GM21529 (cell line): ENCODE measurements around the gene PRR19.
A peak's percentile ranks its signal among the peaks of the same experiment; 100 is the strongest.
"Not testable (repeated sequence)": the region's sequence is repeated elsewhere in the genome, so short reads cannot be mapped to it uniquely, and the experiment has no call there.

Experiments
- ATAC-seq: cut with Tn5 transposase; IDR thresholded peaks from one replicate; pipeline ENCODE4 v1.9.1; 2021; ENCODE audit not compliant: unreplicated experiment

PRR19 gene

DNA sequence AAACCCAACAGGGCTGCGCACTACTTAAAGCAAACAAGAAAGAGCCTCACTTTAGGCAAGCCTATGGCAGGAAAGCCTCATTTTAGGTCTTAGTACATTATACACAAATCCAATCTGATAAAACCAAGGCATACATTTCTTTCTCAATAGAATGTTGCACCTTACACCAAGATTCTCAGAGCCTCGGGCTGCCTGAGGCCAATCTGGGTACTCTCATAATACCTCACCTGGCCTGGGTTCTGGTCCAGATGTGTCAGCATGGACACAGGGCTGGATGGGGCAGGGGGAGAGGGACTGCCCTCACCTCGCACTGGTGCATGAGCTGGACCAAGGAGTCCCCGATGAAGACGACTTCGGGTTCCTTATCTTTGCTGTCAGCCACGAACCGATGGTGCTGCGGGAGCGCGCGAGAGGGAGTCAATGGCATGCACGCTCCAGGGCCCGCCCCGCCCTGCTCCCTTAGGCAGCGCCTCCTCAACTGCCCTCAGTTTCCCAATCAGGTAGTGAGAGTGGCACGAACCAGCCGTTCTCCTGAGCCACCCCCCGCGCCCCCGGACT is at the start of gene PRR19:
Gene PRR19 (plus strand): TSS at position 487 of the 558 bp plus-strand sequence. CDS start 7,453 bp downstream, outside the sequence.
- ATAC-seq: peak; percentile 9

DNA sequence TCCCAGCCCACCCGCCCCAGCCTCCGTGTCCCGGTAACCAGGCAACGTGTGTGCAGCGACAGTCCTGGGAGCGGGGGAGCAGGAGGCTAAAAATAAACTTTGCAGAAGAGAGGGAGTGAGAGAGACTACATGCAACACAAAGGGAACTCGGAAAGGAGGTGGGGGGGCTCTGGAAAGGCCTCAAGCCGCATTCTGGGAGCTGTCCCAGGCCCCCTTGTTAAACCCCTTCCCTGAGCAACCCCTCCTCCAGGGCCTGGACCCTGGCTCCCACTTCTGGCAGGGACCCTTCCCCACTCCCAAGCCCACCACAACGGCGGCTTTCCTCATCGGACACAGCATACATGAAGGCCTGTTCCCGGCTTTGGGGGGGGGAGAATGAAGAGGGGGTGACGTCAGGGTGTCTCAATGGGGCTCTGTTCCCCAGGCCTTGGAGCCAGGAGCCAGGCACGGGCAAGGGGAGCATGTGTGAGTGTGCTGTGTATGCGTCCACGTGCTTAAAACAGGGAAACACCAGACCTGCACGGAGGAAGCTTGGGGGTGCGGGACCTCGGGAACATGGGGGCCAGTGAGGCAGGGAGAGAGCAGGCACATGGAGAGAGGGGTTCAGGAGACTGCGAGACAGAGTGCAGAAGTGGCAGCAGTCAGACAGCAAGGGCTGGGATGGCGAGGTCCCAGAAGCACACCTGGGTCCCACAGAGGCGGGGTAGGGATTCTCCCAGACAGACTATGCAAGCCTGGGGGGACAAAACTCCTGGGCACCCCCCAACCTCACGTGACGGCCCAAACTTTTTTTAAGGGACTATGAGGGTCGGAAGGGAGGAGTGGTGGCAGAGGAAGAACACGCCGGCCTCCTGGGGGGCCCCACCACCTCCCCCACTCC is 49.3 kb upstream of the PRR19 start:
- no peak for ATAC-seq

DNA sequence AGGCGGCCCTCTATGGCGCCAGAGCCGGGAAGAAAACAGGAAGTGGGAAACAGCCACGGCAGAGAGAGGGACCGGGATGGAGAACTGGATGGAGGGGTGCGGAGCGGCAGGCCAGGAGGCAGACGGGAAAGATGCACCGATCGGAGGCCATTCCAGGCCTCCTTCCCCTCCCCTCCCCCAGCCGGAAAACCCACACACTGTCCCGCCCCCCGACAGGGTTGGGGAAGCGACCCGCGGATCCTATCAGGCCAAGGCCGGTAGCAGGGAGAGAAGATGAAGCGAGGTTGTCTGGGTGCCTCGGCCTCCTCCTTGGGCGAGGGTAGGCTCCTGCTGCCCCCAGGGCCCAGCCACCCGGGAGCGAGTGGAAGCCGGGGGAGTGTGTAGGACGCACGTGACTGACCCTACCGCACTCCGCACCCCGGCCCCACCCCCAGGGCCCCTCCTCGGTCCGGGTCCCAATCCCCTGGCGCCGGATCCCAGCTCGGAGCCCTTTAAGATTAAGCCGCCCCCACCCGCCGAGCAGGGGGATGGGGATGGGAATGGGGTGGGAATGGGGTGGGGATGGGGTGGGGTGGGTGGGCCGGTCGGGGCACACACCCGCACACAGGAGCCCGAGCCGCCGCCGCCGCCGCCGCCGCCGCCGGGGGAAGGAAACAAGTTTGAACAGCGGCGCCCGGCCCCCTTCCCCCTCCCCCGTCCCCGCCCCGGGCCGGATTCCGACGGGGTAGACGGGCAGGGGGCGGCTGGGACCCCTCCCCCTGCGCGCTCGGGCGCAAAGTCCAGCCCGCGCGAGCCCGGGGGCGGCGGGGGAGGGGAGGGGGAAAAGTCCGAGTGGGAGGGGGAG is 48.5 kb upstream of the PRR19 start:
- no peak for ATAC-seq

GRCh38 chr19:42254089-42254849 is 47.7 kb upstream of the PRR19 start:
- no peak for ATAC-seq

DNA sequence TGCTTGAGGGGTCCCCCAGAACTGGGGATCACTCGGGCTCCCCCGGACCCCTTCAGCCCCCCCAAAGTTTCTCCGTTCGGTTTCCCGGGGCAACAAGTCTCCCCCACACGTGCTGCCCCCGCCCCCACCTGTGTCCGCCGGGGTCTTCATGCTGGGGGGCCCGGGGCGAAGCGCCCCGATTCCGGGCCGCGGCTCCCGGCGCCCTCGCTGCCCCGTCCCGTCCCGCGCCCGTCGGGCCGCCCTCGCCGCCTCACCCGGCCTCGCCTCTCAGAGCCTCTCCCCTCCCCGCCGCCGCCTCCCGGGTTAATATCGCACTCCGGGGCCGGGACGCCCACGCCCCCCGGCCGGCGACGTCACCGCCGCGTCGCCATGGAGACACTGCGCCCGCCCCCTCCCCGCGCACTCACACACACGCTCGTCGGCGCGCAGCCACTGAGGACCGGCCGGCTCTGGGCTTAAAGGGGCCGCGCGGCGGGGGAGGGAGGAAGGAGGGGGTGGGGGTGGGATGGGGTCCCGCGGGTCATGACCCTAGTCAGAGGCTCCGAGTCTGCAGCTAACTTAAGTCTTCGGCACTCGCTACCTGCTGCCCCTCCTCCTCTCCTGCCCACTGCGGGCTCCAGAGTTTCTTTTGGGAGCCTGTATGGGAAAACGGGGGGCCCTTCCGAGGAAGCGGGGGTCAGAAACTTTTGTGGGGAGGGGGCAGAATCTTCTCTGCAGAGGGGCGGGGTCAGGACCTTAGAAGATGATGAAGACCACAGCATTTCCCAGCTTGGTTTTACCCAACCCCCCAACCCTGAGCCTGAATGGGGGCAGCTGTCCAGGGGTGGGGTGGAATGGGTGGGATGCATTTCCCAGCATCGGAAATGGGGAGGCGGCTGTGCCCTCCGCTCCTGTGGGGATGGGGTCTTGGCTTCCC is 46.8 kb upstream of the PRR19 start, which contains the start of gene ERF:
Gene ERF (minus strand): TSS at position 279 of the 916 bp plus-strand sequence. CDS start 129 bp downstream, at position 150.
- ATAC-seq: peak; percentile 54

DNA sequence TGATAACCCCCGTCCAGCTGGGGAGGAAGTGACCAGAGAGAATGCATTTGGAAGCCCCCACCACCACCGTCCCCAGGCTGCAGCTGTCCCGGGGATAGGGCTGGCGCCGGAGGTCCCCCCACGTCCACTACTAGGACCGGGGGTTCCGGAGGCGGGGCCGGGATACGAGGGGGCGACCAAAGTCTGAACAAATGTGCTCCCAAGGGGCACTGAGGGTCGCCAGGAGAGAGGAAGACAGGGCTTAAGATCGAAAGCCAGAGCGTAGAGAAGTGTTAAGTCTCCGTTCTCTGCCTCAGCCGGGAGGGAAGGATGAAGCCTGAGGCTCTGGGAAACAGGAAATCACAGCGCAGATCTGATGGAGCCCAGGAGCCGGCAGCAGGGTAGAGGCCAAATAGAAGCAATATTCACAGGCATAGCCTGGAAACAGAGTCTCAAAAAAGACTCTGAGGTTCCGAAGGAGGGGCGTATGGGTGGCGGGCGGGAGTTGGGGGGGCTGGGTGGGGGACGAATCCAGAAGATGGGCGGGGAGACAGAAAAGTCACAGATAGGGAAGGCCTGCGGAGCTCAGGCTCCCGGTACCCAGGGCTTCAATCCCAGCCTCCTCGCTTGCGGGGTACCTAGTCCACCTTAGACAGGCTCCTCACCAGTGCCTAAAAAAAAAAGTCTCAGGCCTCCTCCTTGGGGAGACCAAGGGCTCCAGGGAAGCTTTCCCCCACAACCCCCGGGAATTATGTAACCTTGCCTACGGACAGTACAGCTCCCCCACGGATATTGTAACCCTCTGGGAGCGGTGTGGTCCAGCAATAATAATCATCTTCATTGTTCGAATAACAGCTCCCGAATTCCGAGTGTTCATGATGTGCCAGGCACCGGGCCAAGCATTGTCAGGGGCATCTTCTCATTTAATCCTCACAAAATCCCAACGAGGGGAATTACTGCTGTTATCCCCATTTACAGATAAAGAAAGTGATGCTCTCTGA is 45.9 kb upstream of the PRR19 start:
- ATAC-seq: no peak

DNA sequence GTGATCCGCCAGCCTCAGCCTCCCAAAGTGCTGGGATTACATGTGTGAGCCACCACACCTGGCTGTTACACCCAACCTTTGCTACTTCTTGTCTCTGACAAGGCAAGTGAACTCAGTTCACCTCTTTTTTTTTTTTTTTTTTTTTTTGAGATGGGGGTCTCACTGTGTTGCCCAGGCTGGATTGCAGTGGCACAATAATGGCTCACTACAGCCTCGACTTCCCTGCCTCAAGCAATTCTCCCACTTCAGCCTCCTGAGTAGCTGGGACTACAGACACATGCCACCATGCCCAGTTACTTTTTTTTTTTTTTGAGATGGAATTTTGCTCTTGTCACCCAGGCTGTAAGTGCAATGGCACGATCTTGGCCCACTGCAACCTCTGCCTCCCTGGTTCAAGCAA is 44.1 kb upstream of the PRR19 start:
- ATAC-seq: not testable (repeated sequence)

GRCh38 chr19:42261763-42262162 is 40.2 kb upstream of the PRR19 start:
- no peak for ATAC-seq

DNA sequence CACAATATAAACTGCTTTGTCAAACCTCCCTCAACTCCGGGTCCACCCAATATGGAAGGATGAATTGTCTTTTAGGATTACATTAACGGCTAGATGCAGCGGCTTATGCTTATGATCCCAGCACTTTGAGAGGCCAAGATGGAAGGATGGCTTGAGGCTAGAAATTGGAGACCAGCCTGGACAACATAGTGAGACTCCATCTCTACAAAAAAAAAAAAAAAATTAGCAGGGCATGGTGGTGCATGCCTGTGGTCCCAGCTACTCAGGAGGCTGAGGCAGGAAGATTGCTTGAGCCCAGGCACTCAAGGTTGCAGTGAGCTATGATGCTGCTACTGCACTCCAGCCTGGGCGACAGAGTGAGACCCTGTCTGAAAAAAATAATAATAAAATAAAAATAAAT is 35.8 kb upstream of the PRR19 start:
- ATAC-seq: not testable (repeated sequence)

DNA sequence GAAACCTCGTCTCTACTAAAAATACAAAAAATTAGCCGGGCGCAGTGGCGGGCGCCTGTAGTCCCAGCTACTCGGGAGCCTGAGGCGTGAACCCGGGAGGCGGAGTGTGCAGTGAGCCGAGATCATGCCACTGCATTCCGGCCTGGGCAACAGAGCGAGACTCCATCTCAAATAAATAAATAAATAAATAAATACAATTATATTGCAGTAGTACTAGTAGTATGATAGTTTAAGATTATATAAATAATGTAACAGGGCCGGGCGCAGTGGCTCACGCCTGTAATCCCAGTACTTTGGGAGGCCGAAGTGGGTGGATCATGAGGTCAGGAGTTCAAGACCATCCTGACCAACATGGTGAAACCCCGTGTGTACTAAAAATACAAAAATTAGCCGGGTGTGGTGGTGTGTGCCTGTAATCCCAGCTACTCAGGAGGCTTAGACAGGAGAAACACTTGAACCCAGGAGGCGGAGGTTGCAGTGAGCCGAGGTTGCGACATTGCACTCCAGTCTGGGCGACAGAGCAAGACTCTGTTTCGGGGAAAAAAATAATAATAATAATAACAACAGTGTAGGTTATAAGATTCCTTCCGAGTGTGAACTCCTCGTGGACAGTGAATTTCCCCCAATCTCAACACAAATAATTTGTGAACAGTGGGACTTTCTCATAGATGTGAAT is 34.9 kb upstream of the PRR19 start:
- not testable (repeated sequence) for ATAC-seq

DNA sequence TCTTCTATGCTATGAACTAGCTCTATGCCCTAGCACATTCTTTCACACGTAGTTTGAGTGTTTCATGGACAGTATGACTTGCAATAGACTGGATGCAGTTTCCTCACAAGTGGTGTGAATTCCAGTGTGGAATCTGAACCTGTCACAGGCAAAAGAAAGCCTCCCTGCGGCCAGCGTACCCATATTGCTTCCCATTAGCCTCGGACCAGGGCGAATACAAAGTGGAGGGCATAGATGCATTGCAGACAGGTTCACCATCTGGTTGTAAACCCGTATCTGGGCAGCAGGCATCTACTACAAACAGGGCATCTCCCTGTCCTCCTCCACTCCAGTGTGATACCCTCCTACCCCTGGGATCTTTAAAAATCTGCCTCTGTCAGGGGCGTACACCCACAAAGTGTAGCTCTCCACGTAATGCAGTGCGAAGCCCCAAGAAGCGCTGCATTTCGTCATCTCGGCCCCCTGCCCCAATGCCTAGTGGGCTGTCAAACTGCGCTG is 34.2 kb upstream of the PRR19 start:
- ATAC-seq: no peak

DNA sequence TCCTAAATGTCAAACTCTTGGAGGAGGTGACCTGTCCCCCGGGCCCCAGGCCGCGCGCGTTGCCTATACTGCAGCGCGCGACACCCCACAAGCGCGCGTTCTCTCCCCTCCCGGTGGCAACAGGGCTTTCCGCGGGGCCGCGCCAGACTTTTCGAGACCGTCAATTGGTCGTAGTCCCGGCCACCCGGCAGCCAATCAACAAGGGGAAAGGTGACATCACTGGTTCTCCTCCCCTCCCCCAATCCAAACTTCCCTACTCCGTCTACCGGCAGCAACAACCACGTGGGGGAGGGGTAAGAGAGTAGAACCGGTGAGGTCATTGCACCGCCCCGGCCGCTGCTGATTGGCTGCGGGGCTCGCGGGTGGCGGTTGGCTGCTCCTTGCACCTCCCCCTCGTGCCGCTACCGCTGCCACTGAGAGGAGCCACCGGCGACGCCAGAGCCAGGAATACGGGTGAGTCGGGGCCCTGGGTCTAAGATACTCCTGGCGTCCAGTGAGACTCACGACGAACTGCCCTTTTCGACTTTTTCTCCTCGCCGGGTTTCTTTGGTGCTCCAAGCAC is 33.7 kb upstream of the PRR19 start:
- ATAC-seq: peak; percentile 55

- peak; percentile 77 for ATAC-seq
Measured at GRCh38 chr19:42268704-42269477, 33.0 kb upstream of the PRR19 start, which contains the start of gene CIC. CIC (plus strand) TSS chr19:42269252; CDS start chr19:42271784, 2,532 bp downstream.

- no peak for ATAC-seq
Measured at GRCh38 chr19:42269478-42270345, 32.2 kb upstream of the PRR19 start.

DNA sequence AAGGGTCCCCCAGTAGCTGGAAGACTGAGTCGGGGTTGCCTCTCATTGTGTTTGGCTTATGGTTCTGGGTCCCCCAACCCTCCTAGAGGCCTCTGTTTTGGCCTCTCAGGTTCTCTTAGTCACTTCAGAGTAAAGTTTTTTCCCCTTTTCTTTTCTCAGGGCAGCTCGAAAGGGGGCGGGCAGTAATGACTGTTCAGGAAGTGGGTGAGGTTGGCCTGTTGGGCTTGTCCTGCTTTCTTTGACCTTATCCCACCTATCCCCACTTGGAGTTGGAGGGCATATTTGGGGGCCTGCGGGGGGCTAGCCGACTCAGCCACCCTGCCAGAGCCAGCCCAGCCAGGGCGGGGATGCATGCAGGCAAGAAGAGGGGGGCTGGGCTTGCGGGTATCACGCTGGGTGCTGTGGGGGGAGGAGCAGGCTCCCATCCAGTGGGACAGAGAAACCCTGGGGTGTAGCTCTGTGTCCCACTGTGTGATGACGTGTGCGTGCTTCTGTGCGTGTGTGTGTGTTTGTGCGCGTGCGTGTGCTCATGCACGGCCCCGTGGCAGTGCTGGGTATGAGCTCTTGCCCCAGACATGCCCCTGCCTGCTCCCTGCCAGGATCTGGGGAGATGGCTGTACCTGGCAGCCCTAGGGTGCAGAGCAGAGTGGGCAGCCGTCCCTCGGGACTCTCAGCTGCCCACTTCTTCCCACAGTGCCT is 31.4 kb upstream of the PRR19 start:
- no peak for ATAC-seq
